HG02571 (cell line): Measurements from ENCODE around the gene SMIM26.

ENCODE experiments used
- ATAC-seq: cut with Tn5 transposase; IDR thresholded peaks from one replicate; pipeline ENCODE4 v1.9.1; 2021; ENCODE audit warnings: mild to moderate bottlenecking, moderate library complexity; ENCODE audit not compliant: unreplicated experiment

The SMIM26 gene

DNA sequence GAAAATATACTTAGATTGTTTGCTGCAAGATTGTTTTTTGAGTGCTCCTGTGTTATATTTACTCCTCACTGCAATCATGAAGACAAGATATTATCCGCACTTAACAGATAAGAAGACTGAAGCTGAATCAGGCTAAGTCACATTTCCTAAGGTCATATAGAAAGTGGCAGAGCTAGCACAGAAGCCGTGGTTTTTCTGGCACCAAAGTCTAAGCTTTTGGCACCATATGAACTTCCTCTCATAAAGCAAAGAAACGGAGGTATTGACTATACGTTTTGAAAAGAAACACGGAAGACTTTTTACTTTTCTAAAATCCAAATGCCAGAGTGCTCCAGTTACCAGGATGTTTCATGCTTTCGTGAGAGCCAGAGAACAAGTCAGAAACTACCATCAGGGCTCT, 11.3 kb downstream of the SMIM26 start:
- ATAC-seq, result no peak

DNA sequence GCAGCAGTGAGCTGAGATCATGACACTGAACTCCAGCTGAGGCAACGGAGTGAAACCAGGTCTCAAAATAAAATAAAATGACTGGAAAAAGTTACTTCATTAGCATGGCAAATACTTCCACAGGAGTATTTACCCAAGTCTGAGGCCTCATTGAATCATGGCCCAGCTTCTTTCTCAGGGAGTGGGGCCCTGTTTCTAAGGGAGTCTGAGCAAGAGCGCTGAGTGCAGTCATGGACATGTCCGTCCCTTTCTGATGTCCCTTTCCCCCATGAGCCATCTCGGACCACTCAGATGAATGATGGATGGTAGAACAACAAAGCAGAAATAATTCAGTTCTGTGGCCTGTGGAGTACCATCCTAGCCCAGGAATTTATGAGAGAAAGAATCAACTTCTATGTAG, 12.8 kb downstream of the SMIM26 start:
- no peak for ATAC-seq

DNA sequence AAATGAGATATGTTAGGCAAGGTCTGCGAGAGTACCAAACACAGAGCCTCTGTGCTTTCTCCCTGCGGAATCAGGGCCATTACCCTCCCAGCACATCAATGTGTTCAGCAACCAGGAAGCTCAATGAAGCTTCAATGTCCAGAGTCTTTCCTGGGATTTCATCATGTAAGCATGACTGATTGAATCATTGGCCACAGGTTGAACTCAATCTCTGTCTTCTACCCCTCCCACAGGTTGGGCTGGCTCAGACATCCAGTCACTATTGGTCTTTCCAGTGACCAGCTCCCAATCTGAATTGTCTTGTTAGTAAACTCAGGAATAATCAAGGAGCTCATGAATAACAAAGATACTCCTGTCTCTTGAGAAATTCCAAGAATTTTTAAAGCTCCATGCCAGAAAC, 17.9 kb downstream of the SMIM26 start:
- no peak for ATAC-seq

DNA sequence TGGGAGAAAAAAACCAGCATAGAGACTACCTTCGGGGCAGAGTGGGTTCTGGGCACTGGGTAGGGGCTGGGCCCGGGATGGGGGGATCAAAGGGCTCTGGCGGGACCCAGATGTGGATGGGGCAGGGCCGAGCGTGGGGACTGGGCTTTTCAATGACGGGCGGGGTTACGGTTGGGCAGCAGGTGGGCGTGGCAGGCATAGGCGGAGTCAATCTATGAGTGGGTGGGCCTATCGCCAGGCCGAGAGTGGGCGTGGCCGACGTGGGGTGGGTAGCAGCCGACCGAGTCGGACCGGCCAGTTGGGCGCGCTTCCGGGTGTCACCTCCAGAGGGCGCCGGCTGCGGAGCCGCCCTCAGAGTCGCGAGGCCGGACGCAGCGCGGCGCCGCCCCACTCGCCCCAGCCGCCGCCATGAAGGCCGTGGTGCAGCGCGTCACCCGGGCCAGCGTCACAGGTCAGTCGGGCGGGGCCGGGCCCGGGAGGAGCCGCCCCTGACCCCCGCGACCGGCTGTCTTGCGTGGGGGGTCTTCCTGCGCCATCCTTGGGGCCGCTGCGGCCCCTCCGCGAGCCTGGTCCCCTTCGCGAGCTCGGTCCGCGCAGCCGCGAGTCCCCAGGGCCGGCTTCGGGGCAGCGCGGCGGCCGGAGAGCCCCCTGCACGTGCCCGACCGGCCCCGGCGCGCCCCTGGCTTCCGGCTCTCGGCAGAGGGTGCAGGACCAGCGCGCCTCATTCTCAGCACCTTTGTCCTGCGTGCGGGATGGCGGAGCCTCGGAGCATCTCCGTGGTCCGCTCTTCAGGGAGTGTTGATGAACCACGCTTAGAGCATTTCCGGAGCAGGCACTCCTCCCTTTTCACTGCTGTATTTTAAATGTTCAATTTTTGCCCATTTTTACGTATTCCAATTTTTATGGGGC, 20.7 kb downstream of the SMIM26 start, which contains the start of gene DTD1:
TSS of gene DTD1 (plus strand) at position 390 of the 909 bp plus-strand sequence. CDS start at position 409, 19 bp downstream.
- peak; percentile 95 for ATAC-seq

DNA sequence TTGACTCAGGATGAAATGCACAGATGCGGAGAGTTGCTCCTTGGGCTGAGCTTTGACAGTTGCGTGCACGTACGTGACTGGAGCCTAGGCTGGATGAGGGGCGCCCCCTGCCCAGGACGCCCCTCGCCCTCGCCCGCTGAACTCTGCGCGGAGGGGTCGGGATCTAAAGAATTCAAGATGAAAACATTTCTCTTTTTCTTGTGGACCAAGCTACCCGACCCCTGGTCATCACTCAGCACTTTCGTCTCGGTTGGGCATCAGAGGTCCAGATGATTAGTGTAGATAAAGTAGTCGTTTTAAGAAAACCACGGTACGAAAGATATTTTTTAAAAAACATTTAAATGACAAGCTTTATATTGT, 21.3 kb downstream of the SMIM26 start:
- no peak for ATAC-seq

DNA sequence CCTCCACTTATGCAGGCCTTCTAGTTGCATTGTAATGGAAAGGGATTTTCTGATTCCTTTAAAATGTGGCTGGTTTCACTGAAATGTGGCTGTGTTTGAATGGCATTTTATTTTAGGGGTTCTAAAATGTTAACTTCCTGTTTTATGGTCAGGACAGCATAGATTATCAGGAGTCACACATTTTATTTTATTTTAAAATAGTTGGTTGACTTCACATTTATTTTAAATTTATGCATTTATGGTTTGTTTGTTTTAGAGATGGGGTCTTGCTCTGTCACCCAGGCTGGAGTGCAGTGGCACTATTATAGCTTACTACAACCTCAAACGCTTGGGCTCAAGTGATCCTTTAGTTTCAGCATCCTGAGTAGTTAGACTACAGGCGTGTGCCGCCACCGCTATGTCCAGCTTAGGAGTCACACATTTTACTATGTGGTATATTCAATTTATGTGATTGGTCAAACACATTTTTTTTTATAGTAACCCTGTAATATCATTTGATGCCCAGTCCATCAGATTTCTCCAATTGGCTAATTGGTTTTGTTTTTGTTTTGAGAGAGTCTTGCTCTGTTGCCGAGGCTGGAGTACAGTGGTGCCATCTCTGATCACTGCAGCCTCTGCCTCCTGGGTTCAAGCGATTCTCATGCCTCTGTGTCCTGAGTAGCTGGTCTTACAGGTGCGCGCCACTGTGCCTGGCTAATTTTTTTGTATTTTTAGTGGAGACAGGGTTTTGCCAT, 22.9 kb downstream of the SMIM26 start:
- no peak for ATAC-seq

DNA sequence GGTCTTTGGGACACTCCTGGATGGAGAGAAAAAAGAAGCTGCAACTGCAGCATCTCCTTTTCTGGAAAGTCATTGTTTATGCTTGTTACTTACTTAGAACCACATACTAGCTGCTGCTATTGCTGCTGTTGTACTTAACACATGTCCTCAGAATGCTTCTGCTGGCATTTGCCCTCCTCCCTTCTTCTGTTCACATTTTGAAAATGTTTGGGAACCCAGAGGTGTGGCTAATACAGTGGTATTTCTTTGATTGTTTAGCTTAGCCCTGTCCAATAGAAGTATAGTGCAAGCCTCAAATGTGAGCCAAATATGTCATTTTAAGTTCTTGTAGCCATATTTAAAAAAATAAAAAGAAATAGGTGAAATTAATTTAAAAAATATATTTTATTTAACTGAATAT, 29.0 kb downstream of the SMIM26 start:
- no peak for ATAC-seq

DNA sequence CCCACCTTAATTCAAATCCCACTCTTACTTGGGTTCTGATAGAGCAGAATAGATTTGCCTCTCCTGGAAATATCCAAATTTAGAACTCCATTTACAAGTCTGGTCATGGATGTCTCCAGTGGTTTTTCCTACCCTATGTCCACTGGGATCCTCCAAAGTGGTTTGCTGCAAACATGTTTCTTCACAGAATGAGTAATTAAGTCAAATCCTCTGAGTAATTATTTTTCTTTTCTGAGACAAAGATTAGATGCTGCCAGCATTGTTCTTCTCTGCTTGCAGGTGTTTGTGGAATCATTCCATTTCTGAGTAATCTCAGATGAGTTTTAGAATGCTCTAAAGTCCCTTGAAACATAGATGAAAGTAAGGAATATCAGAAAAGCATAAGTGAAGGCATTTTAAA, 42.5 kb downstream of the SMIM26 start:
- ATAC-seq, result no peak

DNA sequence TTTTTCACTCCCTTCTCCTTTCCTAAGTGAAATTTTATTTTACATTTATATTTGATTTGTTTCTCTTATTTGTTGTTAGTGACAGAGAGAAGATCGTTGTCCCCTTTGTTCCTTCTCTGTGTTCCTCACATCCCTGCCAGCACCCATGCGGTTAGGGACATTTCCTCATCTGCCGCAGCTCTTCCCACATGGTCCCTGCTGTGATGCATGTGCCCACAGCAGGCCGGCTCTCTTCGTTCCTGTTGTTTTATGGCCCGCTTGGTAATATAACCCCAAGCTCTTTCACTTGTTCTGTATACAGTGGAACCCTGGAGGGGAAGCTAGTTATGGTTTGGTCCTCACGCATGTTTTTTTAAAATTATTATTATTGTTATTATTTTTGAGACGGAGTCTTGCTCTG, 44.3 kb downstream of the SMIM26 start:
- ATAC-seq, result no peak

DNA sequence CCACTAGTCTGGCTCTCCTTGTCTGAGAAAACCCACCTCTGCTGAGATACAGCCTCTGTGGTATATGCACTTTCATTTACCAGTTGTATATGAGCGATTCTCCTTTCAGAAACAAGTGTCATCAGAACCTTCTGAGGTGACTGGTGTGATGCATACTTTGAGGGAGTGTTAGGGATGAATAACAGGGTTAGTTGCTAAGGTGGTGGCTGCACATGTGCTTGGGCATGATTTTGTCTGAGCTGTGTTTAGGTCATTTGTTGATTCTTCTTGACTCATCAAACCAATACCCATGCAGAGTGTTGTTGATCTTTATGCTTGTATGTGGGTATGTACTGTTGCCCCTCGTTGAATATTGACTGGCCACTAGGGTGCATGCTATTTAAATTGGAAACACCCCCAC, 46.3 kb downstream of the SMIM26 start:
- no peak for ATAC-seq

DNA sequence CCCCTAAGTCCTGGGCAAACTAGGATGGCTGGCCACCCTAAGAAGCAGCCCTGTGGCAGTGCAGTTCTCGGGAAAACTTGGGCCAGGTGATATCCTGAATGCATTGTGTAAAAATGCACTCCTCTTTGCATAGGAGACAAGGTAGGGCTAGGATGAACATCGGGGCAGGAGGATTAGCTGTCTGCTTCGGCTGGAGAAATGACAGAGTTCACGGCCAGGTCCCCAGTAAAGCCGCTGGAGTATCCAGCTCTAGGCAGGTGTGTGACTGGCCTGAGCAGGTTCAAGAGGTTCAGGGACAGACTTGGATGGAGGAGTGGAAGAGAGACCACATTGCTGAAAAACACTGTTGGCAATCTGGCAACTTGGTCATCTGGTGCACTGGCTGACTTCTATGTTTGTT, 47.0 kb downstream of the SMIM26 start:
- ATAC-seq, result no peak

DNA sequence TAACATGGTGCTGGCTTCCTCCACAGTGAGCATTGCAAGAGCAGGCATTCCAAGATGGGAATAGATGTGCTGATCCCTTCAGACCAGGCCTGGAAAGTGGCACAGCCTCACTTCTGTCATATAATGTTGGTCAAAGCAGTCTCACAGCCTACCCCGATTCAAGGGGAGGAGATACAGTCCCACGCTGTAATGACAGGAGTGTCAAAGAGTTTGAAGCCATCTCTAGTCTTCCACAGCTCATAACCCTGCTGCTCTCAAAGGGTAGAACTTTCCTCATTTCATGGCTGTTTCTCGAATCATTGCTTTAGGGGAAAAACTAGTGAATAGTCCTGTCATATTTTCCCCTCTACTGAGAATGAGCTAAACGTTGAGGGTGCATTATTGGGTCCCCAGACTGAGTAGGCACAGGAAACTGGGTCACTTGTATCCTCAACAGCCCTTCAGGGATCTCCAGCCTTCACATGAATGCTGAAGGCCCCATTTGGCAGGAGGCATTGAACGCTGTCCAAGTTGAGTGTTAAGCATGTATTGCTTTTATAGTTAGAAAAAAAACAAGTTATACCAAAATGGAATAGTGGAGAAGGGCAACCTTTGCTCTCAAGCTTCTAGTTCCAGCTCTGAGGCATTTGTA, 47.9 kb downstream of the SMIM26 start:
- no peak for ATAC-seq
